Brain microvascular endothelial cell (primary cell): Measurements from ENCODE around the gene CITED1.

ENCODE experiments used
- DNase-seq: peaks from one replicate; pipeline ENCODE4 v3.0.0-alpha.2; 2020
- H3K27ac ChIP-seq: fragments of 250-450 bp; sonication (Bioruptor Pico); 2 replicates; pipeline ENCODE4 v1.5.1; 2020; ENCODE audit warnings: mild to moderate bottlenecking, moderate library complexity
- H3K27me3 ChIP-seq: fragments of 250-450 bp; sonication (Bioruptor Pico); replicated peaks from 2 replicates; pipeline ENCODE4 v1.5.1; 2020; ENCODE audit warnings: mild to moderate bottlenecking
- H3K36me3 ChIP-seq: fragments of 250-450 bp; sonication (Bioruptor Pico); replicated peaks from 2 replicates; pipeline ENCODE4 v1.5.1; 2020; ENCODE audit warnings: mild to moderate bottlenecking
- H3K4me3 ChIP-seq: 2 replicates; pipeline ENCODE4 v1.5.1; 2011; ENCODE audit warnings: low read depth, mild to moderate bottlenecking, control low read depth, low read length, moderate library complexity
- CTCF ChIP-seq: IDR thresholded peaks from 2 replicates; pipeline ENCODE4 v1.5.1; 2011; ENCODE audit warnings: low read depth, mild to moderate bottlenecking, moderate library complexity, low read length, control low read depth, inconsistent platforms; ENCODE audit errors: missing control alignments
- in situ Hi-C: cut with HindIII; loops from 2 replicates; pipeline ENCODE4 v1.10.0; 2017; ENCODE audit warnings: low sequenced_read_pairs, low pct_ligation_motif_present

Gene CITED1

GRCh38 chrX:72297953-72298730 lies 7.6 kb downstream of the CITED1 start:
- DNase-seq = no peak
- H3K36me3 ChIP-seq = no peaks in the 10 kb centered on the region
- TF ChIP-seq CTCF = peak; percentile 61
- no peak overlapping the region for H3K27ac ChIP-seq
- peaks cover 34% of the 10 kb centered on the region for H3K27me3 ChIP-seq
- H3K4me3 ChIP-seq = no peak overlapping the region
- in situ Hi-C loops = no loop called here

- Histone ChIP-seq H3K27me3 (peaks cover 31% of the 10 kb centered on the region), H3K27ac (no peak overlapping the region), H3K36me3 (no peaks in the 10 kb centered on the region), H3K4me3 (no peak overlapping the region)
- in situ Hi-C loops = no loop called here
- TF ChIP-seq CTCF = no peak
- DNase-seq = no peak
Observed at GRCh38 chrX:72296991-72297390, 8.7 kb downstream of the CITED1 start.

- DNase-seq = no peak
- H3K27me3 ChIP-seq = peaks cover 19% of the 10 kb centered on the region
- in situ Hi-C loops = no loop called here
- TF ChIP-seq CTCF = no peak
- H3K4me3 ChIP-seq = no peak overlapping the region
- no peak overlapping the region for H3K27ac ChIP-seq
- no peaks in the 10 kb centered on the region for H3K36me3 ChIP-seq
Observed at GRCh38 chrX:72295745-72296144, 10.0 kb downstream of the CITED1 start.

GRCh38 chrX:72294497-72294896 lies 11.2 kb downstream of the CITED1 start:
- H3K36me3 ChIP-seq = no peaks in the 10 kb centered on the region
- peaks cover 12% of the 10 kb centered on the region for H3K27me3 ChIP-seq
- no peak for TF ChIP-seq CTCF
- DNase-seq = no peak
- in situ Hi-C loops = no loop called here
- no peak overlapping the region for H3K27ac ChIP-seq
- H3K4me3 ChIP-seq = no peak overlapping the region

GRCh38 chrX:72282302-72282701 lies 23.4 kb downstream of the CITED1 start:
- H3K27ac ChIP-seq = no peak overlapping the region
- no peaks in the 10 kb centered on the region for H3K36me3 ChIP-seq
- H3K27me3 ChIP-seq = no peaks in the 10 kb centered on the region
- DNase-seq = no peak
- TF ChIP-seq CTCF = no peak
- H3K4me3 ChIP-seq = no peak overlapping the region
- in situ Hi-C loops = no loop called here

GRCh38 chrX:72280321-72280845 lies 25.3 kb downstream of the CITED1 start:
- DNase-seq = no peak
- no peak overlapping the region for H3K27ac ChIP-seq
- no peaks in the 10 kb centered on the region for H3K27me3 ChIP-seq
- TF ChIP-seq CTCF = no peak
- in situ Hi-C loops = no loop called here
- H3K36me3 ChIP-seq = peaks cover 6% of the 10 kb centered on the region
- H3K4me3 ChIP-seq = no peak overlapping the region
